DND-41 (cell line): Measurements from ENCODE around the gene COQ8B.

Experiments used
- EZH2 ChIP-seq: IDR thresholded peaks from 3 replicates; pipeline ENCODE4 v1.6.1; 2012; ENCODE audit warnings: borderline replicate concordance, low read depth, mild to moderate bottlenecking, moderate library complexity, low read length, inconsistent platforms; ENCODE audit not compliant: severe bottlenecking
- TF ChIP-seq, protein P1 (sequence below): IDR thresholded peaks from 2 replicates; pipeline ENCODE4 v1.5.1; 2012; ENCODE audit warnings: borderline replicate concordance, low read length, moderate library complexity, mild to moderate bottlenecking; ENCODE audit not compliant: poor library complexity, severe bottlenecking; ENCODE audit errors: extremely low read depth

DNA sequence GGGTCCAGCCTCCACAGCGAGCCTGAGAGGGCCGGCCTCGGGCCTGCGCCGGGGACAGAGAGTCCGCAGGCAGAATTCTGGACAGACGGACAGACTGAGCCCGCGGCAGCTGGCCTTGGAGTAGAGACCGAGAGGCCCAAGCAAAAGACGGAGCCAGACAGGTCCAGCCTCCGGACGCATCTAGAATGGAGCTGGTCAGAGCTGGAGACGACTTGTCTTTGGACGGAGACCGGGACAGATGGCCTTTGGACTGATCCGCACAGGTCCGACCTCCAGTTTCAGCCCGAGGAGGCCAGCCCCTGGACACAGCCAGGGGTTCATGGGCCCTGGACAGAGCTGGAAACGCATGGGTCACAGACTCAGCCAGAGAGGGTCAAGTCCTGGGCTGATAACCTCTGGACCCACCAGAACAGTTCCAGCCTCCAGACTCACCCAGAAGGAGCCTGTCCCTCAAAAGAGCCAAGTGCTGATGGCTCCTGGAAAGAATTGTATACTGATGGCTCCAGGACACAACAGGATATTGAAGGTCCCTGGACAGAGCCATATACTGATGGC lies 716 bp upstream of the COQ8B start:
- TF ChIP-seq, protein P1, sequence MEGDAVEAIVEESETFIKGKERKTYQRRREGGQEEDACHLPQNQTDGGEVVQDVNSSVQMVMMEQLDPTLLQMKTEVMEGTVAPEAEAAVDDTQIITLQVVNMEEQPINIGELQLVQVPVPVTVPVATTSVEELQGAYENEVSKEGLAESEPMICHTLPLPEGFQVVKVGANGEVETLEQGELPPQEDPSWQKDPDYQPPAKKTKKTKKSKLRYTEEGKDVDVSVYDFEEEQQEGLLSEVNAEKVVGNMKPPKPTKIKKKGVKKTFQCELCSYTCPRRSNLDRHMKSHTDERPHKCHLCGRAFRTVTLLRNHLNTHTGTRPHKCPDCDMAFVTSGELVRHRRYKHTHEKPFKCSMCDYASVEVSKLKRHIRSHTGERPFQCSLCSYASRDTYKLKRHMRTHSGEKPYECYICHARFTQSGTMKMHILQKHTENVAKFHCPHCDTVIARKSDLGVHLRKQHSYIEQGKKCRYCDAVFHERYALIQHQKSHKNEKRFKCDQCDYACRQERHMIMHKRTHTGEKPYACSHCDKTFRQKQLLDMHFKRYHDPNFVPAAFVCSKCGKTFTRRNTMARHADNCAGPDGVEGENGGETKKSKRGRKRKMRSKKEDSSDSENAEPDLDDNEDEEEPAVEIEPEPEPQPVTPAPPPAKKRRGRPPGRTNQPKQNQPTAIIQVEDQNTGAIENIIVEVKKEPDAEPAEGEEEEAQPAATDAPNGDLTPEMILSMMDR, result no peak
- no peak for TF ChIP-seq EZH2
